Measurements from ENCODE around the gene ADGRG6.

DNA sequence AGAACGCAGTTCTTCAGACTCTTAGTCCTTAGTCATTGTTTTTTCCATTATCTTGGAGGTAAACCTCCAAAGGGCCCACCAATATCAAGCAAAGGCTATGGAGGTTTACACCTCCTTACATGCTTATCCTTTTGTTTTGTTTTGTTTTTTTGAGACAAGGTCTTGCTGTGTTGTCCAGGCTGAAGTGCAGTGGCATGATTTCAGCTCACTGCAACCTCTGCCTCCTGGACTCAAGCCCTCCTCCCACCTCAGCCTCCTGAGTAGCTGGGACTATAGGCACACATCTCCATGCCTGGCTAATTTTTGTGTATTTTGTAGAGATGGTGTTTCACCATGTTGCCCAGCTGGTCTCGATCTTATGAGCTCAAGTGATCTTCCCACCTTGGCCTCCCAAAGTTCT lies 26.3 kb downstream of the ADGRG6 start:
- TF ChIP-seq, protein P1, sequence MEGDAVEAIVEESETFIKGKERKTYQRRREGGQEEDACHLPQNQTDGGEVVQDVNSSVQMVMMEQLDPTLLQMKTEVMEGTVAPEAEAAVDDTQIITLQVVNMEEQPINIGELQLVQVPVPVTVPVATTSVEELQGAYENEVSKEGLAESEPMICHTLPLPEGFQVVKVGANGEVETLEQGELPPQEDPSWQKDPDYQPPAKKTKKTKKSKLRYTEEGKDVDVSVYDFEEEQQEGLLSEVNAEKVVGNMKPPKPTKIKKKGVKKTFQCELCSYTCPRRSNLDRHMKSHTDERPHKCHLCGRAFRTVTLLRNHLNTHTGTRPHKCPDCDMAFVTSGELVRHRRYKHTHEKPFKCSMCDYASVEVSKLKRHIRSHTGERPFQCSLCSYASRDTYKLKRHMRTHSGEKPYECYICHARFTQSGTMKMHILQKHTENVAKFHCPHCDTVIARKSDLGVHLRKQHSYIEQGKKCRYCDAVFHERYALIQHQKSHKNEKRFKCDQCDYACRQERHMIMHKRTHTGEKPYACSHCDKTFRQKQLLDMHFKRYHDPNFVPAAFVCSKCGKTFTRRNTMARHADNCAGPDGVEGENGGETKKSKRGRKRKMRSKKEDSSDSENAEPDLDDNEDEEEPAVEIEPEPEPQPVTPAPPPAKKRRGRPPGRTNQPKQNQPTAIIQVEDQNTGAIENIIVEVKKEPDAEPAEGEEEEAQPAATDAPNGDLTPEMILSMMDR (conservative IDR thresholded peaks at IDR 0.05 in 1 of 2, IDR thresholded peaks at IDR 0.05 in 1 of 2; ENCODE audit: low read depth in 1 of 2, low read length in 2 of 2) = no peak
- no peak for TF ChIP-seq EZH2 (IDR thresholded peaks at IDR 0.05; ENCODE audit: low read length, missing control alignments)
